IPS-NIHi7 (cell line): ENCODE measurements around the gene WDTC1.
"Not testable (repeated sequence)": the region's sequence is repeated elsewhere in the genome, so short reads cannot be mapped to it uniquely, and the experiment has no call there.

Source experiments
- DNase-seq: peaks from one replicate; pipeline ENCODE4 v3.0.0; 2012; ENCODE audit warnings: mixed read lengths; ENCODE audit errors: extremely low spot score

WDTC1 gene

GRCh38 chr1:27246194-27246593 is 11.8 kb downstream of the WDTC1 start:
- DNase-seq: no peak

GRCh38 chr1:27253596-27253995 is 19.2 kb downstream of the WDTC1 start:
- DNase-seq: no peak

GRCh38 chr1:27255136-27255535 is 20.7 kb downstream of the WDTC1 start:
- DNase-seq: no peak

- no peak for DNase-seq
Measured at GRCh38 chr1:27257155-27257554, 22.7 kb downstream of the WDTC1 start.

- no peak for DNase-seq
Measured at GRCh38 chr1:27258598-27258997, 24.2 kb downstream of the WDTC1 start.

GRCh38 chr1:27267153-27267552 is 32.7 kb downstream of the WDTC1 start:
- DNase-seq: no peak

- no peak for DNase-seq
Measured at GRCh38 chr1:27269276-27269675, 34.8 kb downstream of the WDTC1 start.

GRCh38 chr1:27274204-27274603 is 39.8 kb downstream of the WDTC1 start:
- DNase-seq: no peak

- no peak for DNase-seq
Measured at GRCh38 chr1:27275696-27276095, 41.3 kb downstream of the WDTC1 start.

GRCh38 chr1:27284425-27285273 is 50.2 kb downstream of the WDTC1 start:
- peak; percentile 93 for DNase-seq

GRCh38 chr1:27285274-27285660 is 50.8 kb downstream of the WDTC1 start:
- no peak for DNase-seq

- not testable (repeated sequence) for DNase-seq
Measured at GRCh38 chr1:27285821-27286220, 51.4 kb downstream of the WDTC1 start.

- not testable (repeated sequence) for DNase-seq
Measured at GRCh38 chr1:27289125-27289524, 54.7 kb downstream of the WDTC1 start.

GRCh38 chr1:27290581-27290980 is 56.1 kb downstream of the WDTC1 start:
- no peak for DNase-seq

- no peak for DNase-seq
Measured at GRCh38 chr1:27292106-27292505, 57.7 kb downstream of the WDTC1 start.

- DNase-seq: no peak
Measured at GRCh38 chr1:27293915-27294314, 59.5 kb downstream of the WDTC1 start.

- peak; percentile 79 for DNase-seq
Measured at GRCh38 chr1:27296773-27297291, 62.4 kb downstream of the WDTC1 start.

GRCh38 chr1:27297903-27298302 is 63.5 kb downstream of the WDTC1 start:
- no peak for DNase-seq

- DNase-seq: no peak
Measured at GRCh38 chr1:27298632-27299384, 64.4 kb downstream of the WDTC1 start.

- peak; percentile 66 for DNase-seq
Measured at GRCh38 chr1:27299385-27300271, 65.2 kb downstream of the WDTC1 start.

GRCh38 chr1:27300341-27301051 is 66.1 kb downstream of the WDTC1 start:
- DNase-seq: peak; percentile 92
